ENCODE measurements around the gene GBE1.

GRCh38 chr3:81674690-81675089 lies 86.8 kb downstream of the GBE1 start:
- TF ChIP-seq ZBTB49 (tag by site-specific recombination; IDR thresholded peaks at IDR 0.05; ENCODE audit: low read depth), result no peak
- TF ChIP-seq CTCF (tag by site-specific recombination; IDR thresholded peaks at IDR 0.05), result no peak
- TF ChIP-seq ZNF274 (IDR thresholded peaks at IDR 0.05; ENCODE audit: low read length), result no peak
- no peak for TF ChIP-seq ZNF274 (tag by site-specific recombination; IDR thresholded peaks at IDR 0.05; ENCODE audit: borderline replicate concordance)
- no peak for TF ChIP-seq PRDM1 (tag by site-specific recombination; IDR thresholded peaks at IDR 0.05)
- no peak for TF ChIP-seq ZNF362 (tag by site-specific recombination; IDR thresholded peaks at IDR 0.05)
- TF ChIP-seq TRIM28 (IDR thresholded peaks at IDR 0.05; ENCODE audit: borderline replicate concordance, low read length), result no peak
- no peak for TF ChIP-seq GLIS1 (tag by site-specific recombination; IDR thresholded peaks at IDR 0.05)
